Amygdala (tissue), 56 donors: ENCODE results near the gene UBA1.

ENCODE experiments used
- DNase-seq, 56 donors: peaks; one replicate each; lab custom pipeline; 2025; lab: John Stamatoyannopoulos, UW

Gene UBA1

GRCh38 chrX:47193475-47194193 is at the start of gene UBA1:
Gene UBA1 (plus strand): TSS chrX:47193829. CDS start chrX:47198803, 4,974 bp downstream.
- DNase-seq, result peak; percentile 20 to 98 (median 85)

GRCh38 chrX:47143894-47144625 is 49.6 kb upstream of the UBA1 start:
- peak in 34 of 56 donors; percentile 12 to 87 (median 48) for DNase-seq

DNA sequence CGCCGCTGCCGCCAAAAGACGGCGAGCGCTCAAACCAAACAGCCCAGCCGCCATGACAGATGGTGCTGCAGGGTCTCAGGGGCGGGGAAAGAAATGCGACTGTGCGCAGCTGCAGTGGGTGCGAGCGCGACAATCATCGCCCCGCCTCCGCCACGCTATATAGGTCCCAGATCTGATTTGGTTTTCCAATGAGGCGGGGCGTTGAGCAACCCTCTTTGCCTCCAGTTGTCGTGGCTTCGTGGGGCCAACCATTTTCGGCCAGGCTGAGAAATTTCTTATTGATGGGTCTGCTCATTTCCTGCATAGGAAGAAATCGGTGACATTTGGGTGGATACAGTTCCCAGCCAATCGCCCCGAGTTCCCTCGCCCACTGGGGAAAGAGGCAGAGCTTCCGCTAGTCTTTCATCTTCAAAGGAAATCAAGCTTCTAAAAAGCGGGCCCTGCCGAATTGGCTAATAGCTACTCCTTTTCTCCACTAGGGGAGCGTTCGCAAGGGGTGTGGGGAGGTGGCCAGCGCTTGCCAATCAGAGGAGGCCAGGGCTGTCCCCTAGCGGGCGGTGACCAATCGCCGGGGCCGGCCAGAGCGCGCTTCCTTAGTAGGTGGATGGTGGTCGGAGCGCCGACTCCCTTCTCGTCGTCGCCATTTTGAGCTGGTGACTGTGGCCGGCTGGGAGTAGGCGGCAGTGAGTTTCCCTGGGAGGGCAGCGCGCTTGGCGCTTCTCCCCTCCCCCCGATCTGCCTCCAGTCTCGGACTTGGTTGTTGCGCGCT is 48.8 kb upstream of the UBA1 start, which contains the start of the genes NDUFB11 and RBM10:
Gene NDUFB11 (minus strand): TSS at position 77 of the 769 bp plus-strand sequence. CDS start 23 bp downstream, at position 54.
Gene RBM10 (plus strand): TSS at position 596 of the 769 bp plus-strand sequence. CDS start 2,261 bp downstream, outside the sequence.
- DNase-seq, result peak; percentile 25 to 93 (median 82)

DNA sequence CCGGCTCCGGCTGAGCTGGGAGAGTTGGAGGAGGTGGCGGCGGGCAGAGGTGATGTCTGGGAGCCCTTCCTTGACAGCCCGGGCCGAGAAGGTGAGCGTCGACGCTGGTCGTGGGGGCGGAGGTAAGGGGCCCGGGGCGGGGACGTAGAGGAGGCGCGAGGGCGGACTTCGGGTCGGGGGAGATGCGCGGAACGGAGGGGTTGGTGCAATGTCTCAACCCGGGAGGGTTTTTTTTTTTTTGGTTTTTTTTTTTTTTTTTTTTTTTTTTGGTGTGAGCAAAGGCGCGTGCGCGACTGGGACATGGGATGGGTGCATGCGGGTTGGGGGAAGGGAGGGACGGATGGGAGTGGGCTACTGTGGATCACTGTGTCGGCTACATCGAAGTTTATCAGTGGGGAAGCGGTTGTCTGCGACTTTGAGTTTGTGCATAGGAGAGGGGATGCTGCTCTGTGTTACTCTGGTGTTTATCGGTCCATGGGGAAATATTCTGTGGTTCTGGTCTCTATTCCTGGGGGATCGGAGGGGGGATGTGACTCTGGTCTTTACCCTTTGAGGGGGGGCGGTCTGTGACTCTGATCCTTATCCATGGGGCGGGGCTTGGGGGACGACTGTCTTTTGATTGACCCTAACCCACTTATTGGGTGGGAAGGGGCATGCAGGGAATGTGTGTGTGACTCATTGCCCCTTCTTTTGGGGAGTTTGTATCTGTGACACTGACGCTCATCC is 48.1 kb upstream of the UBA1 start:
- DNase-seq, result peak in 1 of 56 donors; percentile 24

DNA sequence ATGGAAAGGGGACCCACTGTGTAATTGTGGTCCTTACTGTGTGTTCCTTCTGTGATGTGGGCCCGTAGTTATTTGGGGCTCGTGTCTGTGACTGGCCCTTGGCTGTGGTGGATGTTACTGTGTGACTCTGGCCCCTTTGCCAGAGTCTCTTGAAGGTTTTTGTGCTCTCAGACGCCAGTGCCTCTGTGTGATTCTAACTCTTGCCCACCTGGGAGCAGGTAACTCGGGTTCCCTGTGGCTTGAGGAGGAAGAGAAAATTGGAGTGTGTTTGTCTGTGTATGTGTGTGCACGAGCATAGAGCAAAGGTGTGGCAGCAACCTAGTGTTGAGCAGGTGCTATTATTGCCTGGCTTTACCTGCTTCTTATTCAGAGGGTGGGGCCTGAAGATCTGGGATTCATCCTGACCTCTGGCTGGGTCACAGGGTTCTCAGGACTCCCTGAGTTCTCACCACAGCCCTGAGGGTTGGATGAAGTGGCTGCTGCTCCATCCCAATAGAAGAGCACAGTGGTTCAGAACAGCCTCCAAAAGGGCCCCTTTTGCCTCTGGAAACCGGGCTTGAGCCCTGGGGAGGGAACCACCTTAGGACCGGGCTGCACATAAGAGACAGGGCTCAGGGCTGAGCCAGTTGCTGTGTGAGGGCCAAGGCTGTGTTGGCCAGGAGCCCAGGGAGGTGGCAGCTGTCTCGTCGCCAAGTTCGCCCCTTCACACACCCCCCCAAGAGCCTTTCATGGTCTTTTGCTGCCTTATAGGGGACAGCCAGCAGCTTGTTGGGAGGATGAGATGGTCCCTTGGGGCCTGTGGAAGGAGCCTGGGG is 47.3 kb upstream of the UBA1 start:
- DNase-seq, result peak in 6 of 56 donors; percentile 0 to 20 (median 3)

DNA sequence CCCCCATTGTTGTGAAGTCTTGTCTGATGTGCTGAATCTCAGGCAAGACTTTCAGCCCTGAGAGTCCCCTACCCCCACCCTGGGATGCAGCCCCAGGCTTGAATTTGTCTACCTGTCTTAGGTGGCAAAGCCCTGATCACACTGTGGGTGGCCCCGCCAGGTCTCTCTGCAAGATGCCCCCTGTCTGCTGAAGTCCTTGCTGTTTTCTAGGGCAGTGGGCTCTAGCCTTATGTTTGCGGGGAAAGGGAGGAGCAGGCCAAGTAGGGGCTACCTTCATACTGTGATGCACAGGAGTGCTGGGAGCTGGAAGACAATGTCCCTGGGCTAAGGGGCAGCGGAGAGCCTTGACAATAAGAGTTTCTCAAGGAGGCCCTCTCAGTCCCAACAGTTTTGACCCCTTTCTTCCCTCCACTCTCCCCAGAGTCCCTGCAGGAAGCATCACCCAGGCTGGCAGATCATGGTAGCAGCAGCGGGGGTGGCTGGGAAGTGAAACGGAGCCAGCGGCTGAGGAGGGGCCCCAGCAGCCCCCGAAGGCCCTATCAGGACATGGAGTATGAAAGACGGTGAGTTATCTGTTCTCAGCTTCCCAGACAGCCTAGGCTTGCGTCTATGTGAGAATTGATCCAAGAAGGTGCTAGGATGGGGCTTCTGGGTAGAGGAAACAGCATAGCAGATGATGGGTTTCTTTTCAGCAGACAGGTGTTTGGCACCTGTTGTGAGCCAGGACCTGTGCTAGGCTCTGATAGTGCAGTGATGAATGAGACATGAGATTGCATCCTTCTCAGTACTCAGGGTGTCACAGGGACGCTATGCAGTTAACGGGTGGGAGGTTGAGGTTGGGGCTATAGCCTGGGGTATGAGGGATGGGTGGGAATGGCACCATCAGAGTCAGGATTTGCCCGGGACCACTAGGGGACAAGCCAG is 46.4 kb upstream of the UBA1 start:
- DNase-seq, result no peak

- no peak for DNase-seq
These were observed 44.7 kb upstream of the UBA1 start for GRCh38 chrX:47148946-47149345.

- DNase-seq, result no peak
These were observed 42.2 kb upstream of the UBA1 start for GRCh38 chrX:47151435-47151834.

- no peak for DNase-seq
These were observed 36.8 kb upstream of the UBA1 start for GRCh38 chrX:47156611-47157520.

DNA sequence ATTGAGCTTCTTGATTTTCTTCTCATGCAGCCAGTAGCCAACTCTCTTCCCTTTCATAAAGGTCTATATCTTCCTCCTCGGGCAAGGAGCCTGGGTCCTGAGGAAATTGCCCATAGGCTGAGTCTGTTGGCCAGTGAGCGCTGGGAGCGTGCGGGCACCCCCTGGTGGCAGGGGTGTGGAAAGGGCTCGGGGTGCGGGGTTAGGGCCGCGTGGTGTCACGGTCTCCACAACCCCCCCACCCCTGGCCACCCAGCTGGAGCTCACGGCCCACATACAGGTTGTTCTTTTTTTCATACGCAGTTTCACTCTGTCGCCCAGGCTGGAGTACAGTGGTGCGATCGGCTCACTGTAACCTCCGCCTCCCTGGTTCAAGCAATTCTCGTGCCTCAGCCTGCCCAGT is 35.5 kb upstream of the UBA1 start:
- DNase-seq, result no peak

GRCh38 chrX:47158781-47159180 is 34.8 kb upstream of the UBA1 start:
- no peak for DNase-seq

DNA sequence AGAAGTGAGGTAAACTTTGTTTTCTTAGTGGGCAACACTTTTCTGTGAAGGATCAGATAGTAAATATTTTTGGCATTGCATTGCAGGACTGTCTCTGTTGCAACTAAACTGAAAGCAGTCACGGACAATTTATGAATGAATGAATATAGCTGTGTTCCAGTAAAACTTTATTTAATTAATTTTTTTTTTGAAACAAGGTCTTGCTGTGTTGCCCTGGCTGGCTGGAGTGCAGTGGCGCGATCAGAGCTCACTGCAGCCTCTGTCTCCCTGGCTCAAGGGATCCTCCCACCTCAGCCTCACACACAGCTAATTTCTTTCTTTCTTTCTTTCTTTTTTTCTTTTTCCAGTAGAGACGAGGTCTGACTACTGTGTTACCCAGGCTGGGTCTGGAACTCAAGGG is 32.8 kb upstream of the UBA1 start:
- DNase-seq, result no peak

DNA sequence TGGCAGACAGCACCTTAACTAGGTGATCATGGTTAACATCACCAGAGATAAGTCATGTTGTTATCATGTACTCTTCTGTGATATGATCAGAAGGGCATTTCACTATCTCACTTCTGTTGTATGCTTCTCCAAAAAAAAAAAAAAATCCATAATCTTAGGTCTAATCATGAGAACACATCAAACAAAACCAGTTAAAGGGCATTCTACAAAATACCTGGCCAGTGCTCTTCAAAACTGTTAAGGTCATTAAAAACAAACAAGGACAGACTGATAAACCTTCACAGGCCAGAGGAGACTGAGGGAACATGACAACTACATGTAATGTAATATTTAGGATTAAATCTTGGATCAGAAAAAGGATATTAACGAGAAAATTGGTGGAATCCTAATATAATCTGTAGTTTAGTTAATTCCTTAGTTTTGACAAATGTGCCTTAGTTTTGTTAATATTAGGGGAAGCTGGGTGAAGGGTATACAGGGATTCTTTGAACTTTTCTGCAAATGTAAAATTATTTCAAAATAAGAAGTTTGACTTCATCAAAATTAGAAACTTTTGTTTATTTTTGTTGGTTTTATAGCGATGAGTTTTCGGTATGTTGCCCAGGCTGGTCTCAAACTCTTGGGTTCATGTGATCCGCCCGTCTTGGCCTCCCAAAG is 30.6 kb upstream of the UBA1 start:
- DNase-seq, result no peak

GRCh38 chrX:47164420-47164819 is 29.2 kb upstream of the UBA1 start:
- no peak for DNase-seq

- DNase-seq, result no peak
These were observed 27.5 kb upstream of the UBA1 start for GRCh38 chrX:47166126-47166525.

GRCh38 chrX:47168495-47169073 is 25.0 kb upstream of the UBA1 start:
- no peak for DNase-seq
